Breast epithelium (tissue), 4 donors: ENCODE data around the gene PLPPR2. TPM values are rescaled to one million over a fixed set of nuclear protein-coding genes. Genes with fewer than 3 reads are reported as not detected.

Source experiments
- DNase-seq, 2 donors: peaks; one replicate each; pipeline ENCODE4 v3.0.0-alpha.2; 2019; ENCODE audit warnings: low spot score in 2 of 2
- H3K27ac ChIP-seq, 2 donors: fragments of 200-600 bp; sonication (generic) in 1 of 2; one replicate each; pipeline ENCODE4 v1.5.1; 2016 to 2019; ENCODE audit warnings: mild to moderate bottlenecking in 1 of 2
- H3K27me3 ChIP-seq, 2 donors: fragments of 200-600 bp; sonication (generic) in 1 of 2; one replicate each; pipeline versions ENCODE4 v1.5.1 to v1.6.0; 2017 to 2019; ENCODE audit warnings: control low read depth in 1 of 2, mild to moderate bottlenecking in 1 of 2
- H3K36me3 ChIP-seq: fragments of 200-600 bp; one replicate; pipeline ENCODE4 v1.5.1; 2019
- H3K4me1 ChIP-seq, 2 donors: fragments of 200-600 bp; sonication (generic); one replicate each; pipeline ENCODE4 v1.5.1; 2016 to 2019; ENCODE audit warnings: control low read depth in 1 of 2
- H3K4me3 ChIP-seq, 3 donors: fragments of 200-600 bp; sonication (generic); 1 replicate in 2 of 3; 2 replicates in 1 of 3; pipeline ENCODE4 v1.5.1; 2016 to 2019; ENCODE audit warnings: mild to moderate bottlenecking in 3 of 3, moderate library complexity in 2 of 3
- H3K9me3 ChIP-seq, 2 donors: fragments of 200-600 bp; sonication (generic) in 1 of 2; one replicate each; pipeline ENCODE4 v1.5.1; 2016 to 2019; ENCODE audit warnings: control low read depth in 1 of 2
- CTCF ChIP-seq, 3 donors: fragments of 450-650 bp; IDR thresholded peaks; one replicate each; pipeline ENCODE4 v1.5.1; 2016 to 2017; ENCODE audit warnings: antibody characterized with exemption in 3 of 3, mild to moderate bottlenecking in 3 of 3, moderate library complexity in 3 of 3
- POLR2A ChIP-seq: fragments of 450-650 bp; IDR thresholded peaks from one replicate; pipeline ENCODE4 v1.6.1; 2016; ENCODE audit warnings: antibody characterized with exemption, mild to moderate bottlenecking, moderate library complexity
- POLR2AphosphoS5 ChIP-seq, 3 donors: sonication (generic); formaldehyde crosslinking; IDR thresholded peaks; one replicate each; pipeline ENCODE4 v1.6.1; 2017; ENCODE audit warnings: antibody characterized with exemption in 3 of 3
- intact Hi-C: fragments of 100-400 bp; cut with DNase I; formaldehyde crosslinking; loops from one replicate; pipeline ENCODE4 v1.15.1; 2023; ENCODE audit warnings: low total_unique reads
- total RNA-seq, 3 donors: library from RNA; depleted of rRNA; stranded (reverse); fragments of >200 nt; gene quantifications; one replicate each; pipeline ENCODE4 v1.1.0, GENCODE V29; 2016

PLPPR2 gene
- total RNA-seq, 3 donors from 2014 or later: 7.7 to 19.0 (median 11.3) TPM

- Histone ChIP-seq H3K4me3 (no peak overlapping the region), H3K27me3 (no peaks in the 10 kb centered on the region), H3K4me1 (no peaks in the 10 kb centered on the region), H3K36me3 (no peaks in the 10 kb centered on the region), H3K9me3 (no peaks in the 10 kb centered on the region), H3K27ac (no peak overlapping the region)
- TF ChIP-seq CTCF (IDR thresholded peaks at IDR 0.05): no peak
- no peak for TF ChIP-seq POLR2A
- no peak for TF ChIP-seq POLR2AphosphoS5 (IDR thresholded peaks at IDR 0.05)
- intact Hi-C loops: no loop called here
- no peak for DNase-seq
Measured at GRCh38 chr19:11397089-11397610, 41.9 kb downstream of the PLPPR2 start.

GRCh38 chr19:11399667-11400066, 44.4 kb downstream of the PLPPR2 start:
- Histone ChIP-seq H3K36me3 (no peaks in the 10 kb centered on the region), H3K4me1 (no peaks in the 10 kb centered on the region), H3K27me3 (no peaks in the 10 kb centered on the region), H3K9me3 (no peaks in the 10 kb centered on the region), H3K27ac (no peak overlapping the region), H3K4me3 (no peak overlapping the region)
- DNase-seq: no peak
- TF ChIP-seq POLR2AphosphoS5 (IDR thresholded peaks at IDR 0.05) (no peak), CTCF (IDR thresholded peaks at IDR 0.05) (no peak), POLR2A (no peak)
- intact Hi-C loops: no loop called here

DNA sequence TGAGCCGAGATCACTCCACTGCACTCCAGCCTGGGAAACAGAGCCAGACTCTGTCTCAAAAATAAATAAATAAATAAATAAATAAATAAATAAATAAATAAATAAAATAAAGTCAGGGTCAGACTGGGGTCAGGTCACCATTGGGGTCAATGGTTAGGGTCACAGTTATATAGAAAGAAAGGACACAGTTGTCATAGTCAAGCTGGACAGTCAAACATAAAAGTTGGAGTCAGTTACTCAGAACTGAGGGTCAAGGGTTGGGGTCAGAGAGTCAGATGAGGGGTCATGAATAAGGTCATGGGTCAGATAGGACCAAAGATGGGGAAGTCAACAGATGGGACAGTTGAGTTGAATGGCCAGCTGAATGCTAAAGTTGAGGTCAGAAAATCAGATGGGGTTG, 45.6 kb downstream of the PLPPR2 start:
- intact Hi-C loops: no loop called here
- DNase-seq: no peak
- no peak overlapping the region for H3K27ac ChIP-seq
- TF ChIP-seq POLR2A (no peak), POLR2AphosphoS5 (IDR thresholded peaks at IDR 0.05) (no peak), CTCF (IDR thresholded peaks at IDR 0.05) (no peak)
- H3K4me1 ChIP-seq: no peaks in the 10 kb centered on the region
- no peaks in the 10 kb centered on the region for H3K36me3 ChIP-seq
- no peak overlapping the region for H3K4me3 ChIP-seq
- H3K9me3 ChIP-seq: no peaks in the 10 kb centered on the region
- H3K27me3 ChIP-seq: no peaks in the 10 kb centered on the region

DNA sequence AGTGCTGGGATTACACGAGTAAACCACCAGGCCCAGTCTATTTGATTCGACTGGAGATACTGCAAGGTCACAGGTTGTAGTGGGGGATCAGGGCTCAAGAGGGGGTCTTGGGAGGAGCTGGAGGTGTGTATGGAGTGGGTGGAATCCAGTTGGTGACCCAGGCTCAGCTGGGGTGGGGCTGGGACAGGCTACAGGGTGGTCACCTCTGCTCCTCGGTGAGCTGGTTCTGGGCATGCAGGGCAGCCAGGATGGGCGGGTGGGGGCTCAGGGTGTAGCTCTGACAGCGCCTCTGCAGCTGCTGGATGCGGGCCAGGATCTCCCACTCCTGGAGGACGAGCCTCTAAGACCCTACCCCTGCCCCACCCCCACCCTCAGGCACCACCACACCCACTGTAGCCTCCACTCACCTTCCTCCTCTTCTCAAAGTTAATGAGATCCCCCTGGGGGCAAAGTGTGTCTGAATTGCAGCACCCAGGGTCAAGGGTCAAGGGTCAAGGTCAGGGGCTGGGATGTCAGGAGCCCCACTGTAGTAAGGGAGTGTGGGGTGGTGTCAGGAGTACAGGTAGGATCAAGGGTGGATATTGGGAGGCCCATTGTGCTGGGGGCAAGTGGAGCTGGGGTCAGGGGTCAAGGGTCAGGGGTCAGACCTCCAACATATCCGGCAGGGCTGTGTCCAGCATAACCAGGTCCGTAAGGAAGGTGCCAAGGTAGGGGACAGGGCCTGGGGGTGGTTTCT, 46.7 kb downstream of the PLPPR2 start:
- H3K4me1 ChIP-seq: no peaks in the 10 kb centered on the region
- no peak for DNase-seq
- H3K27ac ChIP-seq: no peak overlapping the region
- no peaks in the 10 kb centered on the region for H3K36me3 ChIP-seq
- intact Hi-C loops: no loop called here
- no peak overlapping the region for H3K4me3 ChIP-seq
- H3K9me3 ChIP-seq: no peaks in the 10 kb centered on the region
- H3K27me3 ChIP-seq: no peaks in the 10 kb centered on the region
- TF ChIP-seq POLR2AphosphoS5 (IDR thresholded peaks at IDR 0.05) (no peak), CTCF (IDR thresholded peaks at IDR 0.05) (no peak), POLR2A (no peak)

DNA sequence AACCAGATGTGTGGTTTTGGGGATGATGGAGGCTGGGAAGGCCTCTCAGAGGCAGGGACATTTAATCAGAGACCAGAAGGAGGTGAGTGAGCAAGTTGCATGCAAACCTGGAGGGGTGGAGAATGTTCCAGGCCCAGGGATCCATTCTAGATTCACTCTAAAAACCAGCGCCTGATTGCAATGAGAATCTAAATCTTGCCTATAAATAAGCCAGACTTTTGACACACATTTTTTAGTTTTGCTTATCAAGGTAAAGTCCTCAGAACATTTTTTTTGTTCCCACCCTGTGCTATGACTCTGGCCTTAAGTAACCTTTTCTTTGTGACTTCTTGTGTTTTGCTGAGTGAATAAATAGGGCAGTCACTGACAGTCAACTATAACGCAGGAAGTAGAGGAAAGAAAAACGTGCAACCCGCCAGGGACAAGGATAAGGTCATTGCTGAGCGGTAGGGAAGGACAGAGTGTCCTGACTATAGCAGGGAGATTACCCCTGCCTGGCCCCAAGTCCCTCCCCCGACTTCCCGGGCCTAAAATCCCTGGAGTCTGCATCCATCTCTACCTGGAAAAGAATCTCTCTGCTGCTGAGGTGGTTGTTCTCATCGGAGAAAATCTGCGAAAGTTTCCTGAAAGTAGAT, 49.5 kb downstream of the PLPPR2 start:
- intact Hi-C loops: no loop called here
- Histone ChIP-seq H3K27me3 (no peaks in the 10 kb centered on the region), H3K36me3 (no peaks in the 10 kb centered on the region), H3K27ac (no peak overlapping the region), H3K4me1 (no peaks in the 10 kb centered on the region), H3K4me3 (no peak overlapping the region), H3K9me3 (no peaks in the 10 kb centered on the region)
- TF ChIP-seq CTCF (IDR thresholded peaks at IDR 0.05) (no peak), POLR2AphosphoS5 (IDR thresholded peaks at IDR 0.05) (no peak), POLR2A (no peak)
- DNase-seq: no peak
